Measurements from ENCODE around the gene IGLL5. TPM values are rescaled to one million over a fixed set of nuclear protein-coding genes. Genes with fewer than 3 reads are reported as not detected.

IGLL5 gene
- total RNA-seq, 2 experiments from 2014 or later, result not detected

DNA sequence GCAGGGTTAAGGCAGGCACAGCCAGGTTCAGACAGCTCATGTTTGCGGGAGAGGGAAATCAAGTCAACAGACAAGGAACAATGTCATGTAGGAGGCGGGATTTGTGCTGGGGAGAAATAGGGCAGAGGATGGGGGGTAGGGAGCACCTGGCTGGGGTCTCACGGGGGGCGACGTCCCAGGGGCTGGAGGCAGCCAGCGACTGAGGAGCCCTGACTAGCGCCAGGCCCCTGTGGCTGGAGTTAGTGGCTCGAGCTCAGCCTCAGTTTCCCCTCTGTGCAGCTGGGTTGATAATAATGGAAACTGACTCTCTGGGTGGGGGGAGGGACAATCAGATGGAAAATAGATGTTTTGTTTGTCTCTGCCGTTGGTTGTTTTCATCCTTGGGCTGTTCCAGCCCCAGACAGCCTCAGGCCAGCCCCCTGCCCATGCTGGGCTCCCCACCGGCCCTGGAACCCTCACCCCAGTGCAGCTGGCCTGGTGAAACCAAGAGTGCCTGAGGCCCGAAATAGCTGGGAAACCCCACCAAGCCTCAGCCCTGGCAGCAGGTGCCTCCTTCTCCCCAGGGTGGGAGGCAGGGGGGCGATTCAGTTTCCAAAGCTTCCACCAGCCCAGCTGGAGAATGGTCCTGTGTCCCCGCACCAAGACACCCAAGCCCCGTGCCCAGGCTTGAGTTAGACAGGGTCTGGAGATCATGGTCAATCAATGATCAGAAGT, 44.1 kb downstream of the IGLL5 start:
- H3K36me3 Mint-ChIP-seq (ENCODE audit: low read depth), result no peaks in the 10 kb centered on the region
- no peak for DNase-seq
- intact Hi-C loops (cut with micrococcal nuclease), result no loop called here
- no peaks in the 10 kb centered on the region for H3K27me3 Mint-ChIP-seq (ENCODE audit: low read depth)
- no peak overlapping the region for H3K27ac Mint-ChIP-seq
- no peak overlapping the region for H3K4me3 Mint-ChIP-seq
- peaks cover 17% of the 10 kb centered on the region for H3K4me1 Mint-ChIP-seq (ENCODE audit: low read depth)
- CTCF ChIA-PET, result interaction anchor here (0.7 to 0.9 kb wide), 2 partner anchors 252 to 343 kb away, joined by 3 to 5 read pairs; no protein-coding TSS in a partner anchor
- no peaks in the 10 kb centered on the region for H3K9me3 Mint-ChIP-seq

DNA sequence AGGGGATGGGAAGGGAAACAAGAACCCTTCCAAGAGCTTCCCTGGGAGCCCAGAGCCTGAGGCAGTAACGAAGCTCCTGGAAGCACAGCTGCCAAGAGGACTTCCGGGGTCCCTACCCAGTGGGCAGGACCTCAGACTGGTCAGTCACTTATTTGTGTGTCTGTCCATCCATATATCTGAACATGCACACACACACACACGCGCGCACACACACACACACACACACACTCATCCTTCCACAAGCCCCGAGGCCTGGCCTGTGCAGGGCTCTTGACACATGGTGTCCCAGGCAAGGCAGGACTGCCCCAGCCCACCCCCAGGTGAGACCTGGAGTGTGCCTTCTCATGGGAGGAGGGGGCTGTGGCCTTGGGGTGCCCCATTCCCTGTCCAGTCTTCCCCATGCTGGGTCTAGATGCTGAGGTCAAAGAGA, 44.9 kb downstream of the IGLL5 start:
- intact Hi-C loops (cut with micrococcal nuclease), result no loop called here
- no peaks in the 10 kb centered on the region for H3K36me3 Mint-ChIP-seq (ENCODE audit: low read depth)
- CTCF ChIA-PET, result interaction anchor here (0.5 to 0.9 kb wide), 2 partner anchors 88 to 344 kb away, joined by 3 to 4 read pairs; no protein-coding TSS in a partner anchor
- no peak for DNase-seq
- no peaks in the 10 kb centered on the region for H3K27me3 Mint-ChIP-seq (ENCODE audit: low read depth)
- H3K4me3 Mint-ChIP-seq, result no peak overlapping the region
- H3K4me1 Mint-ChIP-seq (ENCODE audit: low read depth), result peaks cover 17% of the 10 kb centered on the region
- H3K27ac Mint-ChIP-seq, result no peak overlapping the region
- H3K9me3 Mint-ChIP-seq, result no peaks in the 10 kb centered on the region

DNA sequence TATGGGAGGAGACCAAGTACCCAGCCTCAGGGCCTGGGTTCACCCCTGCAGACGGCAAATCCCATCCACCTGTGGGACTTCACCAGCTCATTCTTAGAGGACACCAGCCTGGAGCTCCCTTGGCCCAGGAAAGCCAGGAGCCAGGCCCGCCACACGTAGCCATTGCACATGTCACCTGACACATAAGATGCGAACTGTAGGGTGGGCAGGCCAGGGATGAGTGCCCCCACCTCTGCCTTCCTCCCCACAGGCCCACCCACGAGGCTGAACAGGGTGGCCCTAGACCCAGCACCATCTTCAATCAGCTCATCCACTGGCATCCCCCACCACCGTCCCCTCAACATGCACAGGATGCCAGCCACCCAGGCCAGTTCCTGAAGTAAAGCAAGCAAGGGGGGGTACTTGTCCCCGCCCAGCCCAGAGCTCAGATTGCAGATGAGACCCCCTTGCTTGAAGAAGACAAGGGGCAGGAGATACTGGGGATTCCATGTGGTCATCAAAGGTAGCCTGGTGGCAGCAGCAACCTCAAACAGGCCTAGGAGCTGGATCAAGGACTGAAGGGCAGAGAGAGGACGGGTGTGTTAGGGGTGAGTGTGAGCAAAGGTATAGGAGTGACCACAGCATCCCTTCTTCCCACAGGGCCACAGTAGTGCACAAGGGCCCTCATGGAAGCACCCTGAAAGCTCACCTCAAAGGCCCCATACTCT, 45.6 kb downstream of the IGLL5 start:
- intact Hi-C loops (cut with micrococcal nuclease), result no loop called here
- CTCF ChIA-PET, result interaction anchor here (0.5 to 0.9 kb wide), 2 partner anchors 49 to 88 kb away, joined by 4 read pairs; no protein-coding TSS in a partner anchor
- Mint-ChIP-seq H3K36me3 (ENCODE audit: low read depth) (no peaks in the 10 kb centered on the region), H3K4me1 (ENCODE audit: low read depth) (peaks cover 15% of the 10 kb centered on the region), H3K9me3 (no peaks in the 10 kb centered on the region), H3K27me3 (ENCODE audit: low read depth) (no peaks in the 10 kb centered on the region), H3K27ac (no peak overlapping the region), H3K4me3 (no peak overlapping the region)
- DNase-seq, result no peak

DNA sequence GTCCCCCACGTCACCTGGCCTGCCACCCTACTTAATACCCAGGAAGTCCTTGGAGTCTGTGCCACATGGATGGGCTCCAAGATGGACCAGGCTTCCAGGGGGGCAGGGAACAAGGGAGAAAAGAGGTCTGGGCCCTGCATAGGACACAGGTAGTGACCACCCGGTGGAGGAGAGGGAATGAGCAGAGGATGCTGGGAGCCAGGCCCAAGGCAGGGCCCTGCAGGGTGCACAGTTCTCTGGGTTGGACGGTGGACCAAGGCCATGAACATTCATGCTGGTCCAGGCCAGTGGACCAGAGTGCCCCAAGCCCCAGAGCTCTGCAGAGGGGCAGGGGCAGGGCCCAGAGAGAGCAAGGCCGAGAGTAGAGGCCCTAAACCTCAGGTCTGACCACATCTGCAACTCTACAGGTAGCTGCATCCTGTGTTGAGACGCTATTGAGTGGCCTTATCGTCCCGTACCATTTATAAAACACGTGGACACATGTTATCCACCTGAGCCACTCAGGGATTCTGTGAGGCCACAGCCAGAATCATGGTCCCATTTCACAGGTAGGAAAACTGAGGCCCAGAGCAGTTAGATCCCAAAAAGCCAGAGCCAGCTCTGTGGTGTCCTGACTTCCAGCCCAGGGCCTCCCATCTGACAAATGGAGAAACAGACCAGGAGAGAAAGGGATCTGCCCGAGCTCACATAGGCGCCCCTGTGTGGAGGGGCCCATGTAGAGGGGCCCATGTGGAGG, 46.4 kb downstream of the IGLL5 start:
- no peaks in the 10 kb centered on the region for H3K9me3 Mint-ChIP-seq
- CTCF ChIA-PET, result interaction anchor here (0.9 kb wide), 1 partner anchor 50 kb away, joined by 4 read pairs; no protein-coding TSS in a partner anchor
- H3K4me3 Mint-ChIP-seq, result no peak overlapping the region
- H3K27ac Mint-ChIP-seq, result no peak overlapping the region
- H3K27me3 Mint-ChIP-seq (ENCODE audit: low read depth), result no peaks in the 10 kb centered on the region
- intact Hi-C loops (cut with micrococcal nuclease), result no loop called here
- peaks cover 8% of the 10 kb centered on the region for H3K4me1 Mint-ChIP-seq (ENCODE audit: low read depth)
- H3K36me3 Mint-ChIP-seq (ENCODE audit: low read depth), result no peaks in the 10 kb centered on the region
- no peak for DNase-seq

DNA sequence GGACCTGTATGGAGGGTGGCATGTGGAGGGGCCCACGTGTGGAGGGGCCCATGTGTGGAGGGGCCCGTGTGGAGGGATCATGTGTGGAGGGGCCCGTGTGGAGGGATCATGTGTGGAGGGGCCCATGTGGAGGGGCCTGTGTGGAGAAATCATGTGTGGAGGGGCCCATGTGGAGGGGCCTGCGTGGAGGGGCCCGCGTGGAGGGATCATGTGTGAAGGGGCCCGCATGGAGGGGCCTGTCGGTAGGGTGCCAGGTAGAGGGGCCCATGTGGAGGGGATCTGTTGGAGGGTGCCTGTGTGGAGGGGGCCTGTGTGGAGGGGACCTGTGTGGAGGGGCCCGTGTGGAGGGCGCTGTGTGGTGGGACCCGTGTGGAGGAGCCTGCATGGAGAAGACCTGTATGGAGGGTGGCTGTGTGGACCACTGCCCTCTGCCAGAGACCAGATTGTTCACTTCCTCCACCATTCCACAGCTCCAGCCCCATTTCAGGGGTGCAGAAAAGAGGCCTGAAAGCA, 47.0 kb downstream of the IGLL5 start:
- CTCF ChIA-PET, result no interaction called here
- peaks cover 4% of the 10 kb centered on the region for H3K4me1 Mint-ChIP-seq (ENCODE audit: low read depth)
- H3K36me3 Mint-ChIP-seq (ENCODE audit: low read depth), result no peaks in the 10 kb centered on the region
- H3K4me3 Mint-ChIP-seq, result no peak overlapping the region
- intact Hi-C loops (cut with micrococcal nuclease), result loop anchor here (5.0 kb wide), 1 partner anchor 52 kb away; no protein-coding TSS in a partner anchor
- H3K9me3 Mint-ChIP-seq, result no peaks in the 10 kb centered on the region
- no peaks in the 10 kb centered on the region for H3K27me3 Mint-ChIP-seq (ENCODE audit: low read depth)
- DNase-seq, result no peak
- no peak overlapping the region for H3K27ac Mint-ChIP-seq

DNA sequence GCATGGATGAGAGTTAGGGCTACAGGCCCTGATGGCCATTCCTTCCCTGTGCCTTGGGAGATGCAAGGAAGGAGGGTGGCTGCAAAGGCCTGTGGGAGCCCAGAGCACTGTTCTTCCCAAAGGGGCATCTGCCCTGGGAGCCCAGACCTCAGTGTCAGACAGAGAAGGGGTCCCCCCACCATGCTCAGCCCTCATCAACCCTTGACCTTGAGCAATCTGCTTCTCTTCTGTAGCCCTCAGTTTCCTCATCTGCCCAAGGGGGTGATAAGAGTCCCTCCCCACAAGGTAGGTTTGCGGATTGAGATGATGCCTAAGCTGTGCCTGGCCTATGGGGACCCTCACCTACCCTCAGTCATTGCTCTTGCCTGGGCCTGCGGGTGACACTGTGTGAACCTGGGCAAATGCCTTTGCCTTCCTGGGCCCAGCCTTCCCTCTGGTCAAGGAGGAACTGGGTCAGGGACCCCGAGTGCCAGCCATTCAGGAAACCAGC, 47.5 kb downstream of the IGLL5 start:
- Mint-ChIP-seq H3K4me1 (ENCODE audit: low read depth) (peaks cover 4% of the 10 kb centered on the region), H3K4me3 (no peak overlapping the region), H3K36me3 (ENCODE audit: low read depth) (no peaks in the 10 kb centered on the region), H3K9me3 (no peaks in the 10 kb centered on the region), H3K27me3 (ENCODE audit: low read depth) (no peaks in the 10 kb centered on the region), H3K27ac (no peak overlapping the region)
- DNase-seq, result no peak
- intact Hi-C loops (cut with micrococcal nuclease), result loop anchor here (5.0 kb wide), 1 partner anchor 53 kb away; no protein-coding TSS in a partner anchor
- CTCF ChIA-PET, result interaction anchor here (0.5 to 1.4 kb wide), 2 partner anchors 21 to 356 kb away, joined by 3 to 7 read pairs; no protein-coding TSS in a partner anchor

DNA sequence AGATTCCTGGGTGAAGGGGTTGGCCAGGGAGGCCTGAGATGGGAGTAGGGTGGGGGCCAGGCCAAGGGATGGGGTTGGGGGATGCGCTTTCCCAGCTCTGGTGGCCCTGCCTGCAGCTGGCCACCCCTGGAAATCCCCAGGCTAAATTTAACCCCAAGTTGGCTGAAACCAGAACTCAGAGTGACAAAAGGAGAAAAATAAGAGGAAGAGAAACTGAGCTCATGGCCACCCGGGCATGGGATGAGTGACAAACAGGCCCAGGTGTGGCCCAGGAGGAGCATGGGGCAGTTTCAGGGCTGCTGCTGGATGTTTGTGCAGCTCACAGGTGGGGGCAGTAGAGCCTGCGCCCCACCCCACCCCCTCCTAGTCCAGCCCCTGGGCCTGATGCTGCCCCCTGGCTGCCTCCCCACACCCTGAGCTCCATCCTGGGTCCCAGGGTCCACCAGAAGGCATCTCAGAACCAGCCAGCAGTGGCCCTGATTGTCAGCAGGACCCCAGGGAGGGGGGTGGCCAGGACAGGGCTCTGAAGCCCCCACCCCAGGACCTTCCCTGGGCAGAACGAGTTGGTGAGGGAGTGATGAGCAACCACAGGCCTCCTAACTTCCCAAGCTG, 48.0 kb downstream of the IGLL5 start:
- H3K27me3 Mint-ChIP-seq (ENCODE audit: low read depth), result no peaks in the 10 kb centered on the region
- no peak overlapping the region for H3K27ac Mint-ChIP-seq
- peaks cover 4% of the 10 kb centered on the region for H3K4me1 Mint-ChIP-seq (ENCODE audit: low read depth)
- H3K9me3 Mint-ChIP-seq, result no peaks in the 10 kb centered on the region
- no peak overlapping the region for H3K4me3 Mint-ChIP-seq
- CTCF ChIA-PET, result interaction anchor here (0.5 to 1.4 kb wide), 2 partner anchors 21 to 356 kb away, joined by 3 to 7 read pairs; no protein-coding TSS in a partner anchor
- intact Hi-C loops (cut with micrococcal nuclease), result loop anchor here (5.0 kb wide), 1 partner anchor 53 kb away; no protein-coding TSS in a partner anchor
- DNase-seq, result peak; percentile 31
- H3K36me3 Mint-ChIP-seq (ENCODE audit: low read depth), result no peaks in the 10 kb centered on the region

DNA sequence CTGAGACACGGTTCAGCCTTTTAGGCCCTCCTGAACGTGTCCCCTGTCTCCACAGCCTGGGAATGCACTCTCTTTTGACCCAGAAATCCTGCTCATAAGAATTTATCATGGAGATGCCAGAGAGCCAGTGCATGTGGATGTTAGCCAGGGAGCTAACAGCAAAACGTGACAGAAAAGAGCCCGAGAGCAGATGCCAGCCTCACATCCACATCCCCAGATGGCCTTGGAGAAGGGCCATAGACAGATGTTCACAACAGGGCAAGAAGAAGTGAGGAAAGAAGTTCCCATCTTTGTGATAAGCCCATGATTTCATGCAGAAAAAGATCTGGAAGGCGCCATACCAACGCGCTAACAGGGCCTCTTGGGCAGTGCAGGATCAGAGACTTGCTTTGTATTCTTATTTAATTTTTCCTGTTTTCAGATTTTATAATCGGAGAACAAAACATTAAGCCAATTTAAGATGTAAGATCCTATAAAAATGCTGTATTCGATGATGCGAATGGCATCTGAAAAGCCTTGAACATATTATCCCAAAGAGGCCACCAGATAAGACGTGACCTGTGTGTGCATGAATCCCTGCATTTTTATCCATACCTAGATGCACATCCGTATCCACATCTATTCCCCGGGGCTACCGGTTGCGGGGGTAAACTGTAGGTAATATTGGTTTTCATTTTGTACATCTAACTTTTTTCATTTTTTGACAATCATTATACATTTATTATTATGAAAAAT, 48.7 kb downstream of the IGLL5 start:
- Mint-ChIP-seq H3K36me3 (ENCODE audit: low read depth) (no peaks in the 10 kb centered on the region), H3K4me1 (ENCODE audit: low read depth) (peaks cover 4% of the 10 kb centered on the region), H3K9me3 (no peaks in the 10 kb centered on the region), H3K27me3 (ENCODE audit: low read depth) (no peaks in the 10 kb centered on the region), H3K27ac (no peak overlapping the region), H3K4me3 (no peak overlapping the region)
- DNase-seq, result no peak
- intact Hi-C loops (cut with micrococcal nuclease), result loop anchor here (5.0 kb wide), 1 partner anchor 54 kb away; no protein-coding TSS in a partner anchor
- CTCF ChIA-PET, result interaction anchor here (1.4 kb wide), 1 partner anchor 20 kb away, joined by 7 read pairs; no protein-coding TSS in a partner anchor

DNA sequence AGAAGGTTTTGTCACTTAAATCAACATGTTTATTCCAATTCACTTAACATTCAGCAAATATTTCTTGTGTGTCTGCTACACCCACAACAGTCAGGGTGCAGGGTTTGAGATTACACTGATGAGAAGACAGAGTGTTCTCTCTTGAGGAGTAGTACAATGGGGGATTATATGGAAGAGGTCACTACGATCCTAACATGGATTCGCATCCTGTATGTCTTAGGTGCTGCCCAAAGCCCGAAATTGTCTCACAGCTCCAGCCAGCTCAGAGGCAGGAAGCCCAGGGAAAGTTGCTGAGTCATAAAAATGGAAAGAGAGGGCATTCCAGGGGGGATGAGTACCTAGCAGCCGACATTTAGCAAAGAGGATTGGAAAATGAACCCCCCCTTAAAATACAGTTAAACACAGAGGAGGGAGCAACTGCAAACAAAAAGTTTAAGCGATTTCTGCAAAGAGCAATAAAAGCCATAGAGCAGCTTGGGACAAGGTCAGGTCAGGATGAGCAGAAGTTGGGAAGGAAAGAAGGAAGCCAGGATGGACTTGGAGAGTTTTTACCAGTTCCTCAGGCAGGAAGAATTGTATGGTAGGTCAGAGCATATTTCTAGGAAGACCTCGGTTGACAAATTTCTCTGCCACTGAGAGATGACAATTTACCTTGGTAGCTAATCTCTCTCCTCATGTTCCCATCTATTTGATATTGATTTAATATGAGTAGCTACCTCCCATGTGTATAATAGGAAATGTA, 49.5 kb downstream of the IGLL5 start:
- H3K36me3 Mint-ChIP-seq (ENCODE audit: low read depth), result no peaks in the 10 kb centered on the region
- H3K4me3 Mint-ChIP-seq, result no peak overlapping the region
- intact Hi-C loops (cut with micrococcal nuclease), result loop anchor here (5.0 kb wide), 1 partner anchor 55 kb away; no protein-coding TSS in a partner anchor
- CTCF ChIA-PET, result interaction anchor here (0.7 kb wide), 1 partner anchor 54 kb away, joined by 3 read pairs; no protein-coding TSS in a partner anchor
- no peaks in the 10 kb centered on the region for H3K9me3 Mint-ChIP-seq
- peaks cover 4% of the 10 kb centered on the region for H3K4me1 Mint-ChIP-seq (ENCODE audit: low read depth)
- DNase-seq, result no peak
- H3K27me3 Mint-ChIP-seq (ENCODE audit: low read depth), result no peaks in the 10 kb centered on the region
- H3K27ac Mint-ChIP-seq, result no peak overlapping the region

DNA sequence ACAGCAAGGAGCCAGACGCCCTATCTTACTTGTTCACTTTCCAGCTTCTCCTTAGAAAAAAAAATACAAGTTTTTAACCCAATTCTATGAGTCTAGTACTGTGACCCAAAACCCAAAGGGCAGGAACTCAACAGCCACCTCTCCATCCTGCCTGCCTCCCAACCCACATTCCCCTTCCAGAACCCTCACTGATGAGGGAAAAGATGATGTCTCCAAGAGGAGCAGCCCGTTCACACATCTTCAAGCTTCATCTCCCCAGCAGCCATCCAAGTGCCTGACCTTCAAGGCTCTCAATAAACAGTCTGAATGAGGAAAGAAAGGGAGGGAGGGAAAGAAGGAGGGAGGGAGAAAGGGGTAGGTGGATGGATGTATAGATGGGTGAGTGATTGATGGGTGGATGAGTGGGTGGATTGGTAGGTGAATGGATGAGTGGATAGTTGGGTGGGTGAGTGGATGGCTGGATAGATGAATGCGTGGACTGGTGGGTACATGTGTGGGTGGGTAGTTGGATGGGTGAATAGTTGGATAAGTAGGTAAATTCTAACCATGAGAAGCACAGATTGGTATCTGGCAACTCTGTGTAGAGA, 50.4 kb downstream of the IGLL5 start:
- no peak for DNase-seq
- intact Hi-C loops (cut with micrococcal nuclease), result loop anchor here (5.0 kb wide), 1 partner anchor 56 kb away; no protein-coding TSS in a partner anchor
- no peaks in the 10 kb centered on the region for H3K36me3 Mint-ChIP-seq (ENCODE audit: low read depth)
- CTCF ChIA-PET, result interaction anchor here (0.6 to 0.7 kb wide), 2 partner anchors 55 to 199 kb away, joined by 3 read pairs; no protein-coding TSS in a partner anchor
- H3K27ac Mint-ChIP-seq, result no peak overlapping the region
- peaks cover 2% of the 10 kb centered on the region for H3K27me3 Mint-ChIP-seq (ENCODE audit: low read depth)
- no peaks in the 10 kb centered on the region for H3K9me3 Mint-ChIP-seq
- peaks cover 5% of the 10 kb centered on the region for H3K4me1 Mint-ChIP-seq (ENCODE audit: low read depth)
- H3K4me3 Mint-ChIP-seq, result no peak overlapping the region

Data from activated naive CD4-positive, alpha-beta T cell treated with anti-CD3 and anti-CD28 coated beads for 36 hours (primary cell).